SK-N-SH treated with all-trans-retinoic acid at 6 μM for 48 hours (cell line): ENCODE data around the gene TMEM51.

Experiments used
- ATAC-seq: fragments of 200-7000 bp; cut with Tn5 transposase; 3 replicates; pipeline ENCODE4 v1.9.1; 2020; ENCODE audit warnings: mild to moderate bottlenecking, moderate library complexity
- ARNTL ChIP-seq: fragments of 450-650 bp; formaldehyde crosslinking; IDR thresholded peaks from 2 replicates; pipeline ENCODE4 v1.5.0; 2020; ENCODE audit warnings: low read depth, mild to moderate bottlenecking, moderate library complexity, borderline replicate concordance
- BACH2 ChIP-seq: fragments of 250-450 bp; sonication (Bioruptor Pico); IDR thresholded peaks from 2 replicates; pipeline ENCODE4 v1.9.0; 2021; ENCODE audit warnings: mild to moderate bottlenecking, borderline replicate concordance
- CREB5 ChIP-seq: fragments of 250-450 bp; sonication (Bioruptor Pico); IDR thresholded peaks from 2 replicates; pipeline ENCODE4 v1.5.1; 2020; ENCODE audit warnings: low read depth, mild to moderate bottlenecking, moderate library complexity
- GLIS3 ChIP-seq: fragments of 250-450 bp; sonication (Bioruptor Pico); IDR thresholded peaks from 2 replicates; pipeline ENCODE4 v1.5.0; 2020; ENCODE audit warnings: mild to moderate bottlenecking, moderate library complexity
- ISL1 ChIP-seq: fragments of 250-450 bp; sonication (Bioruptor Pico); IDR thresholded peaks from 2 replicates; pipeline ENCODE4 v2.1.2; 2022; ENCODE audit warnings: mild to moderate bottlenecking, moderate library complexity
- PATZ1 ChIP-seq: fragments of 250-450 bp; sonication (Bioruptor Pico); IDR thresholded peaks from 2 replicates; pipeline ENCODE4 v1.8.0; 2020; ENCODE audit warnings: mild to moderate bottlenecking, moderate library complexity, borderline replicate concordance
- POU6F1 ChIP-seq: fragments of 250-450 bp; sonication (Bioruptor Pico); IDR thresholded peaks from 2 replicates; pipeline ENCODE4 v1.8.0; 2021; ENCODE audit warnings: low read depth, mild to moderate bottlenecking, moderate library complexity, borderline replicate concordance
- PPARA ChIP-seq: fragments of 250-450 bp; sonication (Bioruptor Pico); IDR thresholded peaks from 2 replicates; pipeline ENCODE4 v1.5.0; 2020; ENCODE audit warnings: mild to moderate bottlenecking, borderline replicate concordance
- RARB ChIP-seq: fragments of 250-450 bp; sonication (Bioruptor Pico); IDR thresholded peaks from 2 replicates; pipeline ENCODE4 v1.8.0; 2021; ENCODE audit warnings: mild to moderate bottlenecking, moderate library complexity
- SNAI2 ChIP-seq: fragments of 250-450 bp; sonication (Bioruptor Pico); IDR thresholded peaks from 2 replicates; pipeline ENCODE4 v1.5.0; 2020; ENCODE audit warnings: mild to moderate bottlenecking, moderate library complexity
- TCF4 ChIP-seq: fragments of 250-450 bp; sonication (Bioruptor Pico); IDR thresholded peaks from 2 replicates; pipeline ENCODE4 v1.8.0; 2021; ENCODE audit warnings: mild to moderate bottlenecking, moderate library complexity, borderline replicate concordance
- TSHZ2 ChIP-seq: fragments of 250-450 bp; sonication (Bioruptor Pico); IDR thresholded peaks from 2 replicates; pipeline ENCODE4 v1.5.0; 2020; ENCODE audit warnings: mild to moderate bottlenecking, moderate library complexity
- ZFP30 ChIP-seq: fragments of 450-650 bp; formaldehyde crosslinking; IDR thresholded peaks from 2 replicates; pipeline ENCODE4 v1.5.0; 2022; ENCODE audit warnings: mild to moderate bottlenecking, moderate library complexity
- ZNF70 ChIP-seq: fragments of 450-650 bp; formaldehyde crosslinking; IDR thresholded peaks from 2 replicates; pipeline ENCODE4 v1.5.0; 2020; ENCODE audit warnings: mild to moderate bottlenecking, moderate library complexity

The TMEM51 gene

DNA sequence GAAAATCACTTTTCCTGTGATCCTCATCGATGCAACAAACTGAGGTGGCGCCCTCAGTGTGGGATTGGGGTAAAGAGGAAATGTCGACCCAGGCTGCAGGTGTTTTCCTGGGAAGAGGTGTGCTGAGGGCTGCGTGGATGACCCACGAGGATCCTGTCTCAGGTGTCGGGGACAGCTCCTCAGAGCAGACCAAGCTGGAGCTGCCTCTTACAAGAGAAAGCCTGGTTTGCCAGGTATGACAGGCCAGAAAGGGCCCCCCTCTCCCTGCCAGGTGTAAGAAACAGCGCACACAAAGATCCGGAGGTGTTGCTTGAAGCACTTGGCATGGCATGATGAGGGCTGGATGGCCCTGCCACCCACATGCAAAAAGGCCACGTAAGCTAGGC lies 106.1 kb downstream of the TMEM51 start:
- TF ChIP-seq GLIS3 (CRISPR knock-in tag) (no peak), CREB5 (CRISPR knock-in tag) (no peak)
- no peak for ATAC-seq

DNA sequence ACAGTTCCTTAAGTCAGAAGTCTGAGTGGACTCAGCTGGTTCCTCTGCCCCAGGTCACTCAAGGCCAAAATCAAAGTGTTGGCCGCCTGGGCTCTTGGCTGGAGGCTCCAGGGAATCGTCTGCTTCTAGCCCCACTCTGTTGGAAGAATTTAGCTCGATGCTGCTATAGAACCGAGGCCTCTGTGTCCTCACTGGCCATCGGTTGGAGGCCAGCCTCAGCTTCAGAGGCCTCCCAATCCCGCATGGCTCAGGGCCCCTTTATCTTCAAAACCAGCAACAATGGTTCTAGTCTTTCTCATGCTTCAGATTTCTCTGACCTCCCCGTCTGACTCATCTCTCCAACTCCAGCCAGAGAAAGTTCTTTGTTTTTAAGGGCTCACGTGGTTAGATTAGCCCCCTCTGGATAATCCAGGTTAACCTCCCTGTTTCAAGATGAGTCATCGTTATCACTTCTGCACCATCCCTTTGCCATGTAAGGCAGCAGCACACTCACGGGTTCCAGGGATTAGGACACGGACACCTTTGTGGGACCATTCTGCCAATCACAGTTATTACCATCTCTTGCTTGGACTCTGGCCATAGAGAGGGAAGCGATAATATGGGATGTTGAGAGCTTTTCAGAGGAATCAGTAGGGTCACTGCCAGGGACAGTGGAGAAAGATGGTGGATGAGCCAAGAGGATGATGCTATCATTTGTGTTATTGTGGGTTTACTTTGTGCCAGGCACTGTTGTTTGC lies 107.0 kb downstream of the TMEM51 start:
- TF ChIP-seq PATZ1 (CRISPR knock-in tag): no peak
- no peak for TF ChIP-seq RARB (CRISPR knock-in tag)
- no peak for TF ChIP-seq ZFP30
- TF ChIP-seq TCF4 (CRISPR knock-in tag): no peak
- no peak for TF ChIP-seq BACH2
- TF ChIP-seq CREB5 (CRISPR knock-in tag): no peak
- TF ChIP-seq ARNTL (CRISPR knock-in tag): no peak
- no peak for TF ChIP-seq ZNF70 (CRISPR knock-in tag)
- no peak for TF ChIP-seq SNAI2 (CRISPR knock-in tag)
- TF ChIP-seq PPARA: no peak
- no peak for TF ChIP-seq ISL1 (CRISPR knock-in tag)
- TF ChIP-seq TSHZ2 (CRISPR knock-in tag): no peak
- ATAC-seq: peak; percentile 21; the same call in 1 of the 3 replicates

DNA sequence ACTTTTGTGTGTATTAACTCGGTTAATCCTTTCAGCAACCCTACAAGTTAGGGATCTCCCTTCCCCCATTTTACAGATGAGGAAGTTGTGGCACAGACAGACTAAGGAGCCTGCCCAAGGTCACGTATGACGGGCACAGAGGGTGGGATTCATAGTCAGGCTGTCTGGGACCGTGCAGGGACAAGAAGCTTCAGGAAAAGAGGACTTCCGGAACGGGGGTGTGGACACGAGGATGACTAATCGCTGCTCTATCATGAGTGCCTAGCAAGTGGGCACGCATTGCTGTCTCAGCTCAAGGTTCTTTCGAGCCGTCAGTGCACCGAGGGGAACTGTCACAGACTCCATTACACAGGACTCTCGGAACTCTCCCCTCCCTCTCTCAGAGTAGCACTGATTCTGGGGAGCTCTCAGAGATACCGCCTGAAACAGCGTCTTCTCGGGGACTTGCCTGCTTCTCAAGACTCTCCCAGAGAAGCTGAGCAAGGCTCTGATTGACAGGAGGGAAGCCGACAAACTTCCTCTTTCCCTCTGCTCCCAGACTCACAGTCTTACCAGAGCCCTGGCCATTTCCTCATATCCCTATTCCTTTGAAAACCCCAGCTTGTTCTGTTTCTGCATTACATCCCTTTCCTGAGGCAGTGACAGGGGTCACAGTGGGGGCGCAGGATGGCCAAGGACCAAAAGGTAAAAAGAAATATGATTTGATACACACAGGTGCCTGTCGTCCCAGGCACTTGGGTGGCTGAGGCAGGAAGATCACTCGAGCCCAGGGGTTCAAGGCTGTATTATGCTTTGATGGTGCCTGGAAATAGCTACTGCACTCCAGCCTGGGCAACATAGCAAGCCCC lies 107.8 kb downstream of the TMEM51 start:
- TF ChIP-seq PATZ1 (CRISPR knock-in tag): no peak
- ATAC-seq: no peak

DNA sequence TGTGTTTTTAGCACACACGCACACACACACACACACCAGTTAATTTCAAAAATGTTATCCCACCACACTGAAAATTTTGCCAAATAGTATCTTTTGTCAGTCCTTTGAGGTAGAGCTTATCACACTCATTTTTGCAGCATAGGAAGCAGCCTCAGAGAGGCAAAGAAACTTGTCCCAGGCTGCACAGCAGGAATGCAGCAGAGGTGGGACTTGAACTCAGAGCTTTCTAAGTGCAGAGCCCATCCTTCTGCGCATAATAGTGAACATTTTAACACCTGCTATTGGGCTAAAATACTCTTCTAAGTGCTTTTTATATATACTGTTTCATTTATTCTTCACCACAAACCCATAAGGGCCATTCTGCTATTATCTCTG lies 108.4 kb downstream of the TMEM51 start:
- ATAC-seq: no peak
- TF ChIP-seq GLIS3 (CRISPR knock-in tag): no peak
- TF ChIP-seq POU6F1 (CRISPR knock-in tag): no peak
